ENCODE results near the gene UBE4A.

DNA sequence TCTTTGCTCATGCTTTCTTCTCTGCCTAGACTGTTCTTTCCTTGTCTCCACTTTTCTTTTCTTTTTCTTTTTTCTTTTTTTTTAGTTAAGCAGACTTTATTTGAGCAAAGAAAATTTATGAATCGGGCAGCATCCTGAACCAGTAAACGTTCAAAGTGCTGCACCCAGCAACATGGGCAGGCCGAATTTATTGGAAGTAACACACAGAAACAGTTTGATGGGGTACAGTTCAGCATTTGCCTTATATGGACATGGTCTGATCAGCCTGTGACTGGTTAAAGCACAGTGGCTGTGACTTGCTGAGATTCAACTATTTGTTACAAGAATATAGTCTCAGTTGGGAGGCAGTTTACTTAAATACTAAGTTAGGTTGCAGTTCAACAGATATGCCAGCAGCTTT, 38.9 kb upstream of the UBE4A start:
- no peak for TF ChIP-seq EZH2 (IDR thresholded peaks at IDR 0.05; ENCODE audit: borderline replicate concordance, low read length)
- TF ChIP-seq, protein P1, sequence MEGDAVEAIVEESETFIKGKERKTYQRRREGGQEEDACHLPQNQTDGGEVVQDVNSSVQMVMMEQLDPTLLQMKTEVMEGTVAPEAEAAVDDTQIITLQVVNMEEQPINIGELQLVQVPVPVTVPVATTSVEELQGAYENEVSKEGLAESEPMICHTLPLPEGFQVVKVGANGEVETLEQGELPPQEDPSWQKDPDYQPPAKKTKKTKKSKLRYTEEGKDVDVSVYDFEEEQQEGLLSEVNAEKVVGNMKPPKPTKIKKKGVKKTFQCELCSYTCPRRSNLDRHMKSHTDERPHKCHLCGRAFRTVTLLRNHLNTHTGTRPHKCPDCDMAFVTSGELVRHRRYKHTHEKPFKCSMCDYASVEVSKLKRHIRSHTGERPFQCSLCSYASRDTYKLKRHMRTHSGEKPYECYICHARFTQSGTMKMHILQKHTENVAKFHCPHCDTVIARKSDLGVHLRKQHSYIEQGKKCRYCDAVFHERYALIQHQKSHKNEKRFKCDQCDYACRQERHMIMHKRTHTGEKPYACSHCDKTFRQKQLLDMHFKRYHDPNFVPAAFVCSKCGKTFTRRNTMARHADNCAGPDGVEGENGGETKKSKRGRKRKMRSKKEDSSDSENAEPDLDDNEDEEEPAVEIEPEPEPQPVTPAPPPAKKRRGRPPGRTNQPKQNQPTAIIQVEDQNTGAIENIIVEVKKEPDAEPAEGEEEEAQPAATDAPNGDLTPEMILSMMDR (IDR thresholded peaks at IDR 0.05; ENCODE audit: low read length), result no peak

Data from OCI-LY1 (cell line).